ENCODE measurements around the gene SLC16A2.

SLC16A2 gene

GRCh38 chrX:74550295-74550802 is 129.1 kb downstream of the SLC16A2 start (continued):
- no peak for TF ChIP-seq ZSCAN5A (tag by site-specific recombination; IDR thresholded peaks at IDR 0.05)
- TF ChIP-seq ZNF596 (tag by site-specific recombination; IDR thresholded peaks at IDR 0.05): no peak
- no peak for TF ChIP-seq ZBTB17 (tag by site-specific recombination; IDR thresholded peaks at IDR 0.05)
- no peak; the same call in 1 of the 2 replicates for TF ChIP-seq YY1 (tag by site-specific recombination; IDR thresholded peaks at IDR 0.05)

- ChIA-PET POLR2A (interaction anchor here (0.6 kb wide), 1 partner anchor 97 kb away, joined by 4 read pairs; no protein-coding TSS in a partner anchor), CTCF (interaction anchor here (0.5 to 1.9 kb wide), 4 partner anchors 12 to 732 kb away, joined by 3 to 4 read pairs (median 4); no protein-coding TSS in a partner anchor)
- Histone ChIP-seq H3K27ac (ENCODE audit: extremely low read depth, low read depth, low read length) (no peak overlapping the region), H3K4me3 (ENCODE audit: low read depth, low read length) (no peak overlapping the region), H3K36me3 (ENCODE audit: control insufficient read depth in 2 of 2, insufficient read depth in 1 of 2, low read length in 2 of 2) (no peaks in the 10 kb centered on the region), H3K9me3 (ENCODE audit: control insufficient read depth, insufficient read depth, low read depth, low read length) (no peaks in the 10 kb centered on the region), H3K4me1 (ENCODE audit: control insufficient read depth, insufficient read depth, low read length) (no peaks in the 10 kb centered on the region)
- TF ChIP-seq ZBTB8A (tag by site-specific recombination; IDR thresholded peaks at IDR 0.05): no peak
- no peak for TF ChIP-seq INSM2 (tag by site-specific recombination; IDR thresholded peaks at IDR 0.05)
- TF ChIP-seq ZNF394 (tag by site-specific recombination; IDR thresholded peaks at IDR 0.05; ENCODE audit: borderline replicate concordance): no peak
- TF ChIP-seq ZSCAN16 (tag by site-specific recombination; IDR thresholded peaks at IDR 0.05): no peak
- no peak for TF ChIP-seq ZSCAN4 (tag by site-specific recombination; IDR thresholded peaks at IDR 0.05)
- TF ChIP-seq CTCF (tag by site-specific recombination; IDR thresholded peaks at IDR 0.05): no peak
- no peak for TF ChIP-seq ZNF664 (tag by site-specific recombination; IDR thresholded peaks at IDR 0.05)
- TF ChIP-seq ZNF18 (tag by site-specific recombination; IDR thresholded peaks at IDR 0.05): no peak
- TF ChIP-seq GFI1B (tag by site-specific recombination; IDR thresholded peaks at IDR 0.05): no peak
- TF ChIP-seq HOXA7 (CRISPR knock-in tag; IDR thresholded peaks at IDR 0.05; ENCODE audit: borderline replicate concordance): no peak
- TF ChIP-seq ZNF169 (tag by site-specific recombination; IDR thresholded peaks at IDR 0.05): no peak
- TF ChIP-seq ZFHX2 (tag by site-specific recombination; conservative IDR thresholded peaks at IDR 0.05): no peak
- no peak for TF ChIP-seq OVOL3 (tag by site-specific recombination; IDR thresholded peaks at IDR 0.05)
- TF ChIP-seq ZNF704 (tag by site-specific recombination; IDR thresholded peaks at IDR 0.05): no peak
Observed at GRCh38 chrX:74551934-74552333, 130.6 kb downstream of the SLC16A2 start.

Data from HEK293 (cell line).